ENCODE measurements around the gene LHFPL6.

Gene LHFPL6

DNA sequence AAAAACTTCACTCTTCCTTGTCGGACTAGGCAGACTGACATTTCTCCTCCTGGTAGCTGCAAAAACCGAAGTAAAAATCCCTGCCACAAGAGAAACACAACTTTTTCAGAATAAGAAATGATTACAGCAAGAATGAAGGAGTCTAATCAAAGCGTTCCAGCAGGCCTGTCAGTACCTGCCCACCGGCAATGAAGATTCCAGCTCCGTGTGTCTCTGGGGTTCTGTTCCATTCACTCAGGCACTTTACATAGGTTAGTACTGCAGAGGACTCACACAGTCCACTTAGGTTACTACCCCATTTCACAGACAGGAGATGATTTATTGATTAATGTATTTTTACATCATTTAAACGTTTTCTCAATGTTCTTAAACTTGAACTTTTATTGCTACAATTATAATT, 289.3 kb downstream of the LHFPL6 start:
- Histone ChIP-seq H3K9ac (ENCODE audit: low read length in 5 of 5) (no peak overlapping the region), H3K27ac (ENCODE audit: low read depth, low read length) (no peak overlapping the region), H3K4me3 (ENCODE audit: low read depth in 1 of 5, low read length in 5 of 5) (no peak overlapping the region), H3K9me3 (ENCODE audit: control insufficient read depth in 5 of 5, low read length in 5 of 5) (no peaks in the 10 kb centered on the region), H3K27me3 (ENCODE audit: control insufficient read depth in 5 of 5, insufficient read depth in 4 of 5, low read length in 5 of 5) (no peaks in the 10 kb centered on the region), H3K4me1 (ENCODE audit: control insufficient read depth in 5 of 5, insufficient read depth in 5 of 5, low read length in 5 of 5) (peaks cover 4 to 23% (median 20%) of the 10 kb centered on the region in 5 donors), H3K36me3 (ENCODE audit: control insufficient read depth in 5 of 5, insufficient read depth in 5 of 5, low read length in 5 of 5) (no peaks in the 10 kb centered on the region)

DNA sequence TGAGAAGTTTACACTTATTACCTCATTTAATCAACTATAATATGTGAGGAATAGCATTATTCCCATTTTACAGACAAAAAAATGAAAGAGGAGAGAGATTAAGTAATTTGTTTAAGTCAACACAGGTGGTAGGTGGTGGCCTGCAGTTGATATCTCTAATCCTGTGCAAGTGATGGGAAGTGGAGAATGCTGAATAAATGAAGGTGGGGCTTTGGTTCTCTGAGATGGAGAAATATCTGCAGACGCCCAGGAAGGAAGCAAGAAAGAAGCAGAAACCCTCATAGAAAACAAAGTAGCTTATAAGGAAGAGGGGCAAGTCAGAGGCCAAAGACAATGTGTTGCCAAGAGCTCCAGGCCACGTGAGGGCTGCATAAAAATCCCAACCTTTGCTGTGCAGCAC, 290.4 kb downstream of the LHFPL6 start:
- Histone ChIP-seq H3K9ac (ENCODE audit: low read length in 5 of 5) (no peak overlapping the region), H3K27me3 (ENCODE audit: control insufficient read depth in 5 of 5, insufficient read depth in 4 of 5, low read length in 5 of 5) (no peaks in the 10 kb centered on the region), H3K36me3 (ENCODE audit: control insufficient read depth in 5 of 5, insufficient read depth in 5 of 5, low read length in 5 of 5) (no peaks in the 10 kb centered on the region), H3K9me3 (ENCODE audit: control insufficient read depth in 5 of 5, low read length in 5 of 5) (no peaks in the 10 kb centered on the region), H3K4me3 (ENCODE audit: low read depth in 1 of 5, low read length in 5 of 5) (no peak overlapping the region), H3K4me1 (ENCODE audit: control insufficient read depth in 5 of 5, insufficient read depth in 5 of 5, low read length in 5 of 5) (peaks cover 4 to 16% (median 14%) of the 10 kb centered on the region in 5 donors), H3K27ac (ENCODE audit: low read depth, low read length) (no peak overlapping the region)

DNA sequence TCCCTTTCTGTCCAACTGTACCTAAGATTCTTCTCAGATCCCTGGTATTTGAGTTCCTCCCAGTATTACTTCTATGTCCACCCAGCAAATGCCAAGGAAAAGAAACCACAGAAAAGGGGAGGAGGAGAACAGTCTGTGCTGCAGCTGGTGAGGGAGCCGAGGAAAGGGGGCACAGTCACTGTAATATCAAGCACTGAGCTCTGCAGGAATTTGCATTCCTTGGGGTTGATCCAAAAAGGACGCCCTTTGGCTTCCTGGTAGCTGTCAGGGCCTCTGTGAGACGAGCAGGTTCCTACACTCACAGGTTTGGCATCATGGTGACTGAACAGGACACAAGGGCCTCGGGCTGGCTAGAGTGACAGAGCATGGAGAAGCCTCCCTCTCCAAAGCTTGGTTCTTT, 291.4 kb downstream of the LHFPL6 start:
- H3K9ac ChIP-seq (ENCODE audit: low read length in 5 of 5) = no peak overlapping the region
- H3K36me3 ChIP-seq (ENCODE audit: control insufficient read depth in 5 of 5, insufficient read depth in 5 of 5, low read length in 5 of 5) = no peaks in the 10 kb centered on the region
- peaks cover 0 to 6% (median 5%) of the 10 kb centered on the region in 5 donors for H3K4me1 ChIP-seq (ENCODE audit: control insufficient read depth in 5 of 5, insufficient read depth in 5 of 5, low read length in 5 of 5)
- H3K4me3 ChIP-seq (ENCODE audit: low read depth in 1 of 5, low read length in 5 of 5) = no peak overlapping the region
- H3K9me3 ChIP-seq (ENCODE audit: control insufficient read depth in 5 of 5, low read length in 5 of 5) = no peaks in the 10 kb centered on the region
- no peaks in the 10 kb centered on the region for H3K27me3 ChIP-seq (ENCODE audit: control insufficient read depth in 5 of 5, insufficient read depth in 4 of 5, low read length in 5 of 5)
- H3K27ac ChIP-seq (ENCODE audit: low read depth, low read length) = no peak overlapping the region

DNA sequence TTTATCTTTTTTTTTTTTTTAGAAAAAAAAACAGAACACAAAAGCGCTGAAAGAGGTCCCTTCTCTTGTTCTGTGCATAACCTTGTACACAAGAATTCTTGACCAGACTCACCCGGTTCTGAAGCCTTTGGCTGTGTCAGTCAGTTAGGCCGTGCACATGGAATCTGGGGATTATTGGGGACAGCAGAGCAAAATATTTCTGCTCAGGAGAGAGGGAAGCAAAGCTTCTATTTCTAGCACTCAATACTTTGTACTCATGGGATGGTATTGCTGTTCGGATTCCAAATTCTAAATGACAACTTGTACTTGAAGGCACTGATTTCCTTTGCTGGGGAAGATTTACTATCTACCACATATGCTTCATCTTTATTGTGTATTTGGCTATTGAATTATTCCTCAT, 292.0 kb downstream of the LHFPL6 start:
- H3K27ac ChIP-seq (ENCODE audit: low read depth, low read length) = no peak overlapping the region
- no peaks in the 10 kb centered on the region for H3K4me1 ChIP-seq (ENCODE audit: control insufficient read depth in 5 of 5, insufficient read depth in 5 of 5, low read length in 5 of 5)
- no peaks in the 10 kb centered on the region for H3K27me3 ChIP-seq (ENCODE audit: control insufficient read depth in 5 of 5, insufficient read depth in 4 of 5, low read length in 5 of 5)
- H3K4me3 ChIP-seq (ENCODE audit: low read depth in 1 of 5, low read length in 5 of 5) = no peak overlapping the region
- H3K9ac ChIP-seq (ENCODE audit: low read length in 5 of 5) = no peak overlapping the region
- H3K9me3 ChIP-seq (ENCODE audit: control insufficient read depth in 5 of 5, low read length in 5 of 5) = no peaks in the 10 kb centered on the region
- no peaks in the 10 kb centered on the region for H3K36me3 ChIP-seq (ENCODE audit: control insufficient read depth in 5 of 5, insufficient read depth in 5 of 5, low read length in 5 of 5)

DNA sequence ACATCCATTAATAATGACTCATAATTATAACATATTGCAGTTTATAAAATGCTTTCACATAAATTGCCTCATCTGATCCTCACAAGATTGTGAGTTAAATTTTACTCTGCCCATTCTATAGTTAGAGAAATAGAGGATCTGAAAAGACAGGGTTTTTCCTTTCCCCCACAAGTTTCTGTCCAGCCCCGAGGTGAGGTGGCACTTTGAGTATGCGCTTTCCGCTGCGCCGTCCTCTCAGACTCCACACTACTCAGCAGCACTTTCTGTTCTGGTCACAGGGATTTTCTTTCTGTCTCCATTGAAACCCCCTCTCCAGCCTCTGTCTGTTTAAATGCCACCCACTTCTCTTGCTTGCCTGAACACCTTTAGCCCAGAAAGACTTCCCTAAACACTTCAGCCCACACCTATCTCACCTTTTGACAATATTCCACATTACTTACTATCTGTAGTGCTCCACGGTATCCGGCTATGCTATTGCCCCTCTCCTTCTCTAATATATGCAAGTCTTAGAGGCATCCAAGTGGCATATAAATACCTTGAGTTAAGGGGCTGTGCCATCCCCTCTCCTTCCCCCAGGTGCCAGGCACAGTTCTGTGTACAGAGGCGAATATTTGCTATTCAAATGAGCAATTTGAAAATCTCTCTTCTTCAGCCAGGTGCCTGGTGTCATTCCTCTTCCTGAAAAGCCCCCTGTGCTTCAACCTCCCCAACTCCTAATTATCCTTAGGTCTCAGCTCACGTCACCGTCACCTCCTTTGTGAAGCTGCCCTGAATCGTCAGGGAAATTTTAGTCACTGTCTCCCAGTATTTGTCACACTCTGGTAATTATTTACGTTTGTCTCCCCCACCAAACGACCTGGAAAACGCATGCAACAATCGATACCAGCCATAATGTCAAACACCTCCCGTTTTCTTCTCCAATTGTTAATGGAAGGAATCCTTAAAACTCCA, 296.1 kb downstream of the LHFPL6 start:
- H3K9ac ChIP-seq (ENCODE audit: low read length in 5 of 5) = no peak overlapping the region

DNA sequence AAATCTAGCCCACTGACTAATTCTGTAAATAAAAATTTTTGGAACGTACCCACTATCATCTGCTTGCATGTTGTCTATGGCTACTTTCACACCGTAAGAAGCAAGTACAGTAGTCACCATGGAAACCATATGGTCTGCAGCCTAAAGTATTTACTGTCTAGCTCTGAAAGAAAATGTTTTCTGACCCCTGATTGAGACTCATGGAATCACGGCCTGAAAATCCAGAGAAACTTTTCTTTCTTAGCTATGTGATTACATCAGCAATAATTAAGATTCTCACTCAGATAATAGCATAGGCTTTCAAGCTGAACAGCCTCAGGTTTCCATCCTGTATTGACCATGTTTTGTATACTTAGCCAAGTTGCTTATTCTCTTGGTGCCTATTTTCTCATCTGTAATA, 300.2 kb downstream of the LHFPL6 start:
- H3K4me1 ChIP-seq (ENCODE audit: control insufficient read depth in 5 of 5, insufficient read depth in 5 of 5, low read length in 5 of 5) = peaks cover 0 to 3% (median 0%) of the 10 kb centered on the region in 5 donors
- no peak overlapping the region for H3K9ac ChIP-seq (ENCODE audit: low read length in 5 of 5)
- no peaks in the 10 kb centered on the region for H3K9me3 ChIP-seq (ENCODE audit: control insufficient read depth in 5 of 5, low read length in 5 of 5)
- no peak overlapping the region for H3K27ac ChIP-seq (ENCODE audit: low read depth, low read length)
- no peaks in the 10 kb centered on the region for H3K27me3 ChIP-seq (ENCODE audit: control insufficient read depth in 5 of 5, insufficient read depth in 4 of 5, low read length in 5 of 5)
- H3K4me3 ChIP-seq (ENCODE audit: low read depth in 1 of 5, low read length in 5 of 5) = no peak overlapping the region
- no peaks in the 10 kb centered on the region for H3K36me3 ChIP-seq (ENCODE audit: control insufficient read depth in 5 of 5, insufficient read depth in 5 of 5, low read length in 5 of 5)

More for the DNA sequence above, 296.1 kb downstream of the LHFPL6 start:
- no peaks in the 10 kb centered on the region for H3K9me3 ChIP-seq (ENCODE audit: control insufficient read depth in 5 of 5, low read length in 5 of 5)
- no peaks in the 10 kb centered on the region for H3K36me3 ChIP-seq (ENCODE audit: control insufficient read depth in 5 of 5, insufficient read depth in 5 of 5, low read length in 5 of 5)
- no peak overlapping the region for H3K27ac ChIP-seq (ENCODE audit: low read depth, low read length)
- no peaks in the 10 kb centered on the region for H3K4me1 ChIP-seq (ENCODE audit: control insufficient read depth in 5 of 5, insufficient read depth in 5 of 5, low read length in 5 of 5)
- no peak overlapping the region for H3K4me3 ChIP-seq (ENCODE audit: low read depth in 1 of 5, low read length in 5 of 5)
- no peaks in the 10 kb centered on the region for H3K27me3 ChIP-seq (ENCODE audit: control insufficient read depth in 5 of 5, insufficient read depth in 4 of 5, low read length in 5 of 5)

DNA sequence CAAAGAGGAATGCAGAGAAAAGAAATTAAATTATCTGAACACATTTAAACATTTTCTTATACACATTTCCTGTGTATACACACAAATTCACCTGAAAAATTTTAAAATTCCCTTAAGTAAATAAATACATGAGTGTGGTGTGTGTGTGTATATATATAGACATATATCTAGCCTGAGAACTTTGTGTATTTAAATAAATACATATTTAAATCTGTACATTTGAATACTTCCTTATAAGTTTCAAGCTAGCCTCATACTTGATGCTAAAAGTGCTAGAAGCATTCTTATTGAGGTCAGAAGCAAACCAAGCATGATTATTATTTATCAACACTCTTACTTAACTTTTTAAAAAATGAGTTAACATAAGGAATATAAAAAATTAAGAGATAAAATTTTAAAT, 304.0 kb downstream of the LHFPL6 start:
- H3K27me3 ChIP-seq (ENCODE audit: control insufficient read depth in 5 of 5, insufficient read depth in 4 of 5, low read length in 5 of 5) = no peaks in the 10 kb centered on the region
- peaks cover 0 to 10% (median 0%) of the 10 kb centered on the region in 5 donors for H3K4me1 ChIP-seq (ENCODE audit: control insufficient read depth in 5 of 5, insufficient read depth in 5 of 5, low read length in 5 of 5)
- H3K9me3 ChIP-seq (ENCODE audit: control insufficient read depth in 5 of 5, low read length in 5 of 5) = peaks cover 0 to 5% (median 0%) of the 10 kb centered on the region in 5 donors
- H3K9ac ChIP-seq (ENCODE audit: low read length in 5 of 5) = no peak overlapping the region
- no peaks in the 10 kb centered on the region for H3K36me3 ChIP-seq (ENCODE audit: control insufficient read depth in 5 of 5, insufficient read depth in 5 of 5, low read length in 5 of 5)
- no peak overlapping the region for H3K4me3 ChIP-seq (ENCODE audit: low read depth in 1 of 5, low read length in 5 of 5)
- H3K27ac ChIP-seq (ENCODE audit: low read depth, low read length) = no peak overlapping the region

DNA sequence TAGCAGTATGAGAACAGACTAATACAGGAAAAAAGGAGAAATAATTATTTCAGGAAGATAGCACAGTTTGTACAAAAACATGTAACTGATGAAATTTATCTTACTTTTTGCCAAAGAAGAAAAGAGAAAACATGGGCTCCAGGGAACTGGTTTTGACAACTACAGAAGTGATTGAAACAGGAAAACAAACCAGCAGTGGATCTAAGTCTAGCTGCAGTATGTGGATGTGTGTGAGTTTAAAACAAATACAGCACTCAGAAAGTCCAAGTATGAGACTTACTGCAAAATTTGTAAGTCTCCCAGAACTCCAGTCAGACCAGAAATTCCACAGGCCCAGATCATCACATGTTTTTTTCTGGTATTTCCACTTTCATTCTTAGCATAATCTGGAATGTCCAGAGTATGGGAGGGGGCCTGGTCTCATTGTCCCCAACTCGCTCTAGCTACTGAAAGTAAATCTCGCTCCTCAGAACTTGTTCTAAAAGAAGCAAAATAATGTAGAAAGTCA, 305.3 kb downstream of the LHFPL6 start:
- H3K9ac ChIP-seq (ENCODE audit: low read length in 5 of 5) = no peak overlapping the region
- peak overlapping the region; percentile 3 for H3K27ac ChIP-seq (ENCODE audit: low read depth, low read length)
- no peaks in the 10 kb centered on the region for H3K36me3 ChIP-seq (ENCODE audit: control insufficient read depth in 5 of 5, insufficient read depth in 5 of 5, low read length in 5 of 5)
- H3K9me3 ChIP-seq (ENCODE audit: control insufficient read depth in 5 of 5, low read length in 5 of 5) = peaks cover 0 to 5% (median 0%) of the 10 kb centered on the region in 5 donors
- H3K27me3 ChIP-seq (ENCODE audit: control insufficient read depth in 5 of 5, insufficient read depth in 4 of 5, low read length in 5 of 5) = no peaks in the 10 kb centered on the region
- H3K4me3 ChIP-seq (ENCODE audit: low read depth in 1 of 5, low read length in 5 of 5) = no peak overlapping the region
- H3K4me1 ChIP-seq (ENCODE audit: control insufficient read depth in 5 of 5, insufficient read depth in 5 of 5, low read length in 5 of 5) = peaks cover 0 to 10% (median 0%) of the 10 kb centered on the region in 5 donors

DNA sequence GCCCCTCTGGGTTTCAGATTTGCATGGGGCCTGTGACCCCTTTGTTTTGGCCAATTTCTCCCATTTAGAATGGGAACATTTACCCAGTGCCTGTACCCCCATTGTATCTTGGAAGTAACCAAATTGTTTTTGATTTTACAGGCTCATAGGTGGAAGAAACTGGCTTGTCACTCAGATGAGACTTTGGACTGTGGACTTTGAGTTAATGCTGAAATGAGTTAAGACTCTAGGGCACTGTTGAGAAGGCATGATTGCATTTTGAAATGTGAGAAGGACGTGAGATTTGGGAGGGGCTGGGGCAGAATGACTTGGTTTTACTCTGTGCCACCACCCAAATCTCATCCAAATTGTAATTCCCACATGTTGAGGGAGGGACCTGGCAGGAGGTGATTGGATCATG, 306.0 kb downstream of the LHFPL6 start:
- H3K9me3 ChIP-seq (ENCODE audit: control insufficient read depth in 5 of 5, low read length in 5 of 5) = peaks cover 0 to 5% (median 0%) of the 10 kb centered on the region in 5 donors
- H3K36me3 ChIP-seq (ENCODE audit: control insufficient read depth in 5 of 5, insufficient read depth in 5 of 5, low read length in 5 of 5) = no peaks in the 10 kb centered on the region
- peaks cover 0 to 10% (median 0%) of the 10 kb centered on the region in 5 donors for H3K4me1 ChIP-seq (ENCODE audit: control insufficient read depth in 5 of 5, insufficient read depth in 5 of 5, low read length in 5 of 5)
- no peaks in the 10 kb centered on the region for H3K27me3 ChIP-seq (ENCODE audit: control insufficient read depth in 5 of 5, insufficient read depth in 4 of 5, low read length in 5 of 5)
- no peak overlapping the region for H3K4me3 ChIP-seq (ENCODE audit: low read depth in 1 of 5, low read length in 5 of 5)
- no peak overlapping the region for H3K27ac ChIP-seq (ENCODE audit: low read depth, low read length)
- H3K9ac ChIP-seq (ENCODE audit: low read length in 5 of 5) = no peak overlapping the region

DNA sequence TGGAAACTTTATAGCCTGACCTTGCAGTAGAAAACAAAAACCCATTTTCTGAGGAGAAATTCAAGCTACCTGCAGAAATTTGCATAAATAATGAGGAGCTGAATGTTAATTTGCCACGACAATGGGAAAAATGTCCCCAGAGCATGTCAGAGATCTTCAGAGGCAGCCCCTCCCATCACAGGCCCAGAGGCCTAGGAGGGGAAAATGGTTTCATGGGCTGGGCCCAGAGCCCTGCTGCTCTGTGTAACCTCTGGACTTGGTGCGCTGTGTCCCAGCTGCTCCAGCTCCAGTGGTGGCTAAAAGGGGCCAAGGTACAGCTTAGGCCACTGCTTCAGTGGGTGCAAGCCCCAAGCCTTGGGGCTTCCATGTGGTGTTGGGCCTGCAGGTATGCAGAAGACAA, 306.8 kb downstream of the LHFPL6 start:
- Histone ChIP-seq H3K27me3 (ENCODE audit: control insufficient read depth in 5 of 5, insufficient read depth in 4 of 5, low read length in 5 of 5) (no peaks in the 10 kb centered on the region), H3K27ac (ENCODE audit: low read depth, low read length) (no peak overlapping the region), H3K4me1 (ENCODE audit: control insufficient read depth in 5 of 5, insufficient read depth in 5 of 5, low read length in 5 of 5) (peaks cover 0 to 10% (median 0%) of the 10 kb centered on the region in 5 donors), H3K4me3 (ENCODE audit: low read depth in 1 of 5, low read length in 5 of 5) (peak overlapping the region in 1 of 5 donors; percentile 36), H3K9me3 (ENCODE audit: control insufficient read depth in 5 of 5, low read length in 5 of 5) (peaks cover 0 to 5% (median 0%) of the 10 kb centered on the region in 5 donors), H3K9ac (ENCODE audit: low read length in 5 of 5) (no peak overlapping the region), H3K36me3 (ENCODE audit: control insufficient read depth in 5 of 5, insufficient read depth in 5 of 5, low read length in 5 of 5) (no peaks in the 10 kb centered on the region)
